Measurements from ENCODE around the gene MACF1. TPM values are rescaled to one million over a fixed set of nuclear protein-coding genes. Genes with fewer than 3 reads are reported as not detected.

MACF1 gene
- total and polyA plus RNA-seq, 10 donors, result 50.8 to 641 (median 414) TPM

DNA sequence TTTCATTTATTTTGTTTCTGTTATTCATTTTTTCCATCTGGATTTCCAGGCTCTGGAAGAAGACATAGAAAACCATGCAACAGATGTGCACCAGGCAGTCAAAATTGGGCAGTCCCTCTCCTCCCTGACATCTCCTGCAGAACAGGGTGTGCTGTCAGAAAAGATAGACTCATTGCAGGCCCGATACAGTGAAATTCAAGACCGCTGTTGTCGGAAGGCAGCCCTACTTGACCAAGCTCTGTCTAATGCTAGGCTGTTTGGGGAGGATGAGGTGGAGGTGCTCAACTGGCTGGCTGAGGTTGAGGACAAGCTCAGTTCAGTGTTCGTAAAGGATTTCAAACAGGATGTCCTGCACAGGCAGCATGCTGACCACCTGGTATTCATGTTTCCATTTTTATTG lies 223.4 kb downstream of the MACF1 start:
- Histone ChIP-seq H3K27ac (no peak overlapping the region), H3K9me3 (no peaks in the 10 kb centered on the region), H3K4me1 (peaks cover 0 to 9% (median 0%) of the 10 kb centered on the region in 6 donors), H3K4me3 (no peak overlapping the region), H3K36me3 (peaks cover 4 to 100% (median 84%) of the 10 kb centered on the region in 6 donors), H3K27me3 (replicated peaks in 1 of 7) (no peaks in the 10 kb centered on the region)
- TF ChIP-seq POLR2A (IDR thresholded peaks at IDR 0.05), result no peak
- no peak for TF ChIP-seq POLR2AphosphoS5 (IDR thresholded peaks at IDR 0.05)
- TF ChIP-seq, protein P1, sequence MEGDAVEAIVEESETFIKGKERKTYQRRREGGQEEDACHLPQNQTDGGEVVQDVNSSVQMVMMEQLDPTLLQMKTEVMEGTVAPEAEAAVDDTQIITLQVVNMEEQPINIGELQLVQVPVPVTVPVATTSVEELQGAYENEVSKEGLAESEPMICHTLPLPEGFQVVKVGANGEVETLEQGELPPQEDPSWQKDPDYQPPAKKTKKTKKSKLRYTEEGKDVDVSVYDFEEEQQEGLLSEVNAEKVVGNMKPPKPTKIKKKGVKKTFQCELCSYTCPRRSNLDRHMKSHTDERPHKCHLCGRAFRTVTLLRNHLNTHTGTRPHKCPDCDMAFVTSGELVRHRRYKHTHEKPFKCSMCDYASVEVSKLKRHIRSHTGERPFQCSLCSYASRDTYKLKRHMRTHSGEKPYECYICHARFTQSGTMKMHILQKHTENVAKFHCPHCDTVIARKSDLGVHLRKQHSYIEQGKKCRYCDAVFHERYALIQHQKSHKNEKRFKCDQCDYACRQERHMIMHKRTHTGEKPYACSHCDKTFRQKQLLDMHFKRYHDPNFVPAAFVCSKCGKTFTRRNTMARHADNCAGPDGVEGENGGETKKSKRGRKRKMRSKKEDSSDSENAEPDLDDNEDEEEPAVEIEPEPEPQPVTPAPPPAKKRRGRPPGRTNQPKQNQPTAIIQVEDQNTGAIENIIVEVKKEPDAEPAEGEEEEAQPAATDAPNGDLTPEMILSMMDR (IDR thresholded peaks at IDR 0.05 in 8 of 11, conservative IDR thresholded peaks at IDR 0.05 in 3 of 11), result no peak
- intact Hi-C loops (cut with DNase I; ENCODE audit: low total_unique reads), result loop anchor here (10.0 kb wide), 1 partner anchor 53 kb away; no protein-coding TSS in a partner anchor
- DNase-seq, result no peak
- WGBS, 5 donors, result 92 to 96% (median 93%) methylated on average over 4 of the region's 4 CpGs

DNA sequence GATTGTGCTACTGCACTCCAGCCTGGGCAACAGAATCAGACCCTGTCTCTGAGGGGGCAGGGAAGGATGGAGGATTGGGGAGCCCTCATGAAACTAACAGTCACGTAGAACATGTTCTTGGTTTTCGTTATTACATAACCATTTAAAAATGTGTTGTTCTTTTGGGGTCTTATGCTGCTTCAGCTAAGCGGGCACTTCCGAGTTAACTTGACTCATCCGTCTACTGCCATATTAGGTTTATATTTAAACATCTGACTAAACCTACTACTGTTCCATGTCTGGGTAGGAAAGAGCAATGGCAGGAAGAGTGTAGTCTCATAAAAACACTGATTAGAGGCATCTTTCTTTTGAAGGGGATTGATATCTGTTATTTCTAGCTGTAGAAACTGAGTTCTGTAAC lies 227.4 kb downstream of the MACF1 start:
- Histone ChIP-seq H3K4me1 (no peaks in the 10 kb centered on the region), H3K27ac (no peak overlapping the region), H3K9me3 (no peaks in the 10 kb centered on the region), H3K4me3 (no peak overlapping the region), H3K36me3 (peaks cover 3 to 100% (median 94%) of the 10 kb centered on the region in 6 donors), H3K27me3 (replicated peaks in 1 of 7) (no peaks in the 10 kb centered on the region)
- TF ChIP-seq, protein P1 (IDR thresholded peaks at IDR 0.05 in 8 of 11, conservative IDR thresholded peaks at IDR 0.05 in 3 of 11), result no peak
- no peak for TF ChIP-seq POLR2AphosphoS5 (IDR thresholded peaks at IDR 0.05)
- no peak for TF ChIP-seq POLR2A (IDR thresholded peaks at IDR 0.05)
- 81 to 94% (median 91%) methylated on average over 5 of the region's 5 CpGs for WGBS, 5 donors
- no peak for DNase-seq
- intact Hi-C loops (cut with DNase I; ENCODE audit: low total_unique reads), result no loop called here

DNA sequence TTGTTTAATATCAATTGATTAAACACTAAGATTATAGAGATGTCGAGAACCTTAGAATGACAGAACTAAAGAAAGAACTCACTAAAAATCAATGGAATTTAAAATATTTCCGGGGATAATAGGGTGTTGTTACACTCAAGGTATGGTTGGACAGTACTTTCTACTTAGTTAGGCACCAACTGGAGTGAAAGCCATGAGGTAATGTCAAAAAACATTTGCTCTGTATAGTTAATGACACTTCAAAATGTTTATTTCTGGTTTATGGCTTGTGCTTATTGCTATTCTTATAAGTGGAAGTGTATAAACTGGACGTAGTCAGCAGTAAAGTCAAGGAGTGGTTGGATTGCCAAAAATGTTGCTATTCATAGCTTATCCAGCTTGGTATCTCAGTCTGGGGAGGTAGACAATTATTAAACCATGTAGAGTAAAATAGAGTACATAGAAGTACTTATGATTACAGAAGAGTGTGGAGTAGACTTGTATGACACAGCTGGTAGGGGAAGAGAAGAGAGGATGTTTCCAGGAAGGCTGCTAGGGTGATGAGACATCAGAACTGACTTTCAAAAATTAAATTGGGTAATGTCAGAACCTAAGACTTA lies 230.4 kb downstream of the MACF1 start:
- no peak overlapping the region for H3K4me3 ChIP-seq
- DNase-seq, result no peak
- TF ChIP-seq POLR2AphosphoS5 (IDR thresholded peaks at IDR 0.05) (no peak), POLR2A (IDR thresholded peaks at IDR 0.05) (no peak)
- TF ChIP-seq, protein P1 (IDR thresholded peaks at IDR 0.05 in 8 of 11, conservative IDR thresholded peaks at IDR 0.05 in 3 of 11), result no peak
- intact Hi-C loops (cut with DNase I; ENCODE audit: low total_unique reads), result no loop called here
- no peaks in the 10 kb centered on the region for H3K4me1 ChIP-seq
- H3K27me3 ChIP-seq (replicated peaks in 1 of 7), result no peaks in the 10 kb centered on the region
- H3K36me3 ChIP-seq, result peaks cover 0 to 100% (median 95%) of the 10 kb centered on the region in 6 donors
- H3K9me3 ChIP-seq, result no peaks in the 10 kb centered on the region
- peak overlapping the region in 1 of 8 donors; percentile 0 for H3K27ac ChIP-seq
- 86 to 99% (median 95%) methylated on average over 3 of the region's 3 CpGs for WGBS, 5 donors

DNA sequence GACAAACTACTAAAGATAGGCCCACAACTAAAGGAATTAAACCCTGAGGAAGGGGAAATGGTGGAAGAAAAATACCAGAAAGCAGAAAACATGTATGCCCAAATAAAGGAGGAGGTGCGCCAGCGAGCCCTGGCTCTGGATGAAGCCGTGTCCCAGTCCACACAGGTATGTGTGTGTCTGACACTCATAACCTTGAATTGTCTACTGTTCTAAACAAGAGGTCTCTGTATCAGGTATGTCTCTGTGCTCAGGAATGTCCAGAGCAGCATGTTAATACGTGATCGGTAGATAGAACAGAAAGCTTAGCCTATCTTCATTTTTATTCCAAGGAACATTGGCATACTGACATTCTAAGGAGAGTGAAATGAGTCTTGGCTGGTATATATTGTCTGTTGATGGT lies 231.1 kb downstream of the MACF1 start:
- intact Hi-C loops (cut with DNase I; ENCODE audit: low total_unique reads), result no loop called here
- Histone ChIP-seq H3K9me3 (no peaks in the 10 kb centered on the region), H3K27me3 (replicated peaks in 1 of 7) (no peaks in the 10 kb centered on the region), H3K4me1 (no peaks in the 10 kb centered on the region), H3K36me3 (peaks cover 0 to 100% (median 95%) of the 10 kb centered on the region in 6 donors), H3K4me3 (no peak overlapping the region), H3K27ac (no peak overlapping the region)
- 95 to 98% (median 97%) methylated on average over 5 of the region's 5 CpGs for WGBS, 5 donors
- no peak for DNase-seq
- TF ChIP-seq, protein P1 (IDR thresholded peaks at IDR 0.05 in 8 of 11, conservative IDR thresholded peaks at IDR 0.05 in 3 of 11), result no peak
- TF ChIP-seq POLR2AphosphoS5 (IDR thresholded peaks at IDR 0.05) (no peak), POLR2A (IDR thresholded peaks at IDR 0.05) (no peak)

Measured in spleen (tissue), 11 donors.